ENCODE measurements around the gene LRCH1.

- TF ChIP-seq, protein P1, sequence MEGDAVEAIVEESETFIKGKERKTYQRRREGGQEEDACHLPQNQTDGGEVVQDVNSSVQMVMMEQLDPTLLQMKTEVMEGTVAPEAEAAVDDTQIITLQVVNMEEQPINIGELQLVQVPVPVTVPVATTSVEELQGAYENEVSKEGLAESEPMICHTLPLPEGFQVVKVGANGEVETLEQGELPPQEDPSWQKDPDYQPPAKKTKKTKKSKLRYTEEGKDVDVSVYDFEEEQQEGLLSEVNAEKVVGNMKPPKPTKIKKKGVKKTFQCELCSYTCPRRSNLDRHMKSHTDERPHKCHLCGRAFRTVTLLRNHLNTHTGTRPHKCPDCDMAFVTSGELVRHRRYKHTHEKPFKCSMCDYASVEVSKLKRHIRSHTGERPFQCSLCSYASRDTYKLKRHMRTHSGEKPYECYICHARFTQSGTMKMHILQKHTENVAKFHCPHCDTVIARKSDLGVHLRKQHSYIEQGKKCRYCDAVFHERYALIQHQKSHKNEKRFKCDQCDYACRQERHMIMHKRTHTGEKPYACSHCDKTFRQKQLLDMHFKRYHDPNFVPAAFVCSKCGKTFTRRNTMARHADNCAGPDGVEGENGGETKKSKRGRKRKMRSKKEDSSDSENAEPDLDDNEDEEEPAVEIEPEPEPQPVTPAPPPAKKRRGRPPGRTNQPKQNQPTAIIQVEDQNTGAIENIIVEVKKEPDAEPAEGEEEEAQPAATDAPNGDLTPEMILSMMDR (IDR thresholded peaks at IDR 0.05) = no peak
- TF ChIP-seq EP300 (IDR thresholded peaks at IDR 0.05) = no peak
- no peak for TF ChIP-seq POLR2AphosphoS5 (IDR thresholded peaks at IDR 0.05)
Measured at GRCh38 chr13:46550822-46551221, 2.1 kb upstream of the LRCH1 start.

All from esophagus muscularis mucosa (tissue), 4 donors.